Endothelial cell of umbilical vein (primary cell): ENCODE measurements around the gene PLB1. TPM values are rescaled to one million over a fixed set of nuclear protein-coding genes. Genes with fewer than 3 reads are reported as not detected.

Source experiments
- BruUV-seq: library from RNA; stranded (reverse); fragments of 400-500 nt; replicated peaks from 2 replicates; lab custom pipeline; 2021; lab: Mats Ljungman, UMichigan
- CTCF ChIA-PET: fragments of 300-600, 350-600 bp; sonication (Branson Sonifier 250); formaldehyde crosslinking; loops from one replicate; lab custom pipeline; 2021; ENCODE audit warnings: antibody characterized with exemption, inconsistent platforms; lab: Charles Lee
- POLR2A ChIA-PET: fragments of 300-600, 350-600 bp; sonication (Branson Sonifier 250); formaldehyde crosslinking; loops from one replicate; lab custom pipeline; 2021; ENCODE audit warnings: antibody characterized with exemption, inconsistent platforms; lab: Charles Lee
- DNase-seq: peaks from one replicate; pipeline ENCODE4 v3.0.0-alpha.2; 2011; ENCODE audit warnings: low read depth, low spot score
- FAIRE-seq: peaks from 2 replicates; lab custom pipeline; 2011; peaks lifted over from hg19 to GRCh38; lab: Jason Lieb, UNC
- H2AFZ ChIP-seq: 2 replicates; pipeline ENCODE4 v1.6.0; 2012; ENCODE audit warnings: low read depth, low read length, control low read depth, inconsistent platforms
- H3K27ac ChIP-seq: 2 replicates; pipeline ENCODE4 v1.5.1; 2011; ENCODE audit warnings: low read depth, mild to moderate bottlenecking, control low read depth, low read length, moderate library complexity; ENCODE audit not compliant: insufficient read depth
- H3K27me3 ChIP-seq, 2 experiments: 2 replicates each; pipeline versions ENCODE4 v1.6.0 to v1.6.1; 2011; ENCODE audit warnings: low read length in 2 of 2, mixed read lengths in 1 of 2; ENCODE audit not compliant: control insufficient read depth in 2 of 2, insufficient read depth in 2 of 2
- H3K36me3 ChIP-seq, 2 experiments: 2 replicates in 1 of 2; 3 replicates in 1 of 2; pipeline ENCODE4 v1.5.1; 2011; ENCODE audit warnings: low read length in 2 of 2, mild to moderate bottlenecking in 1 of 2, moderate library complexity in 1 of 2; ENCODE audit not compliant: control insufficient read depth in 2 of 2, insufficient read depth in 2 of 2; ENCODE audit errors: extremely low read depth in 1 of 2
- H3K4me1 ChIP-seq: 3 replicates; pipeline ENCODE4 v1.5.1; 2011; ENCODE audit warnings: mild to moderate bottlenecking, low read length; ENCODE audit not compliant: control insufficient read depth, insufficient read depth; ENCODE audit errors: extremely low read depth
- H3K4me2 ChIP-seq: 2 replicates; pipeline ENCODE4 v1.6.1; 2011; ENCODE audit warnings: low read length, control low read depth, mixed read lengths; ENCODE audit not compliant: insufficient read depth
- H3K4me3 ChIP-seq, 3 experiments: fragments of 200-600 bp in 1 of 3; sonication (generic), shearing (Covaris generic) in 1 of 3; replicated peaks in 1 of 3; 2 replicates each; pipeline ENCODE4 v1.5.1; 2011 to 2016; ENCODE audit warnings: control low read depth in 3 of 3, low read length in 3 of 3, mild to moderate bottlenecking in 2 of 3, inconsistent platforms in 1 of 3, low read depth in 1 of 3, moderate library complexity in 1 of 3; ENCODE audit not compliant: insufficient read depth in 1 of 3
- H3K79me2 ChIP-seq: 2 replicates; pipeline ENCODE4 v1.6.0; 2012; ENCODE audit warnings: low read length, inconsistent platforms; ENCODE audit not compliant: control insufficient read depth, insufficient read depth
- H3K9ac ChIP-seq: replicated peaks from 2 replicates; pipeline ENCODE3; 2011; ENCODE audit warnings: low read length, control low read depth; ENCODE audit not compliant: insufficient read depth; ENCODE audit errors: extremely low read depth
- H3K9me1 ChIP-seq: replicated peaks from 3 replicates; pipeline ENCODE4 v1.6.0; 2011; ENCODE audit warnings: mild to moderate bottlenecking, low read length; ENCODE audit not compliant: control insufficient read depth, insufficient read depth; ENCODE audit errors: extremely low read depth
- H3K9me3 ChIP-seq: replicated peaks from 2 replicates; pipeline ENCODE4 v1.5.1; 2012; ENCODE audit warnings: low read length, inconsistent platforms; ENCODE audit not compliant: control insufficient read depth, insufficient read depth
- H4K20me1 ChIP-seq: replicated peaks from 2 replicates; pipeline ENCODE3; 2011; ENCODE audit warnings: mild to moderate bottlenecking, low read length; ENCODE audit not compliant: control insufficient read depth, insufficient read depth; ENCODE audit errors: extremely low read depth
- CTCF ChIP-seq, 2 donors: IDR thresholded peaks; 1 replicate in 1 of 2; 2 replicates in 1 of 2; pipeline ENCODE4 v1.5.1; 2011; ENCODE audit warnings: low read length in 2 of 2, mild to moderate bottlenecking in 2 of 2, moderate library complexity in 2 of 2, control low read depth in 1 of 2, inconsistent platforms in 1 of 2, low read depth in 1 of 2; ENCODE audit not compliant: insufficient read depth in 1 of 2; ENCODE audit errors: extremely low read depth in 1 of 2
- EZH2 ChIP-seq: IDR thresholded peaks from 2 replicates; pipeline ENCODE4 v1.6.1; 2012; ENCODE audit warnings: borderline replicate concordance, low read depth, mild to moderate bottlenecking, moderate library complexity, low read length, inconsistent platforms; ENCODE audit not compliant: severe bottlenecking
- FOS ChIP-seq: IDR thresholded peaks from 2 replicates; pipeline ENCODE4 v1.6.1; 2011; ENCODE audit warnings: mild to moderate bottlenecking, low read length, moderate library complexity, borderline replicate concordance; ENCODE audit not compliant: insufficient read depth
- GATA2 ChIP-seq: IDR thresholded peaks from 2 replicates; pipeline ENCODE4 v1.7.0; 2011; ENCODE audit warnings: low read depth, mild to moderate bottlenecking, moderate library complexity, mixed read lengths, low read length; ENCODE audit not compliant: insufficient read length, insufficient read depth
- JUN ChIP-seq: IDR thresholded peaks from 2 replicates; pipeline ENCODE4 v1.6.1; 2011; ENCODE audit warnings: borderline replicate concordance, low read depth; ENCODE audit not compliant: insufficient read length, insufficient read depth
- MAX ChIP-seq: IDR thresholded peaks from 2 replicates; pipeline ENCODE4 v1.6.1; 2011; ENCODE audit not compliant: insufficient read depth, insufficient read length
- MYC ChIP-seq: IDR thresholded peaks from one replicate; pipeline ENCODE4 v1.6.1; 2011; ENCODE audit warnings: mild to moderate bottlenecking, low read depth, low read length
- POLR2A ChIP-seq: IDR thresholded peaks from 2 replicates; pipeline ENCODE4 v1.6.1; 2012; ENCODE audit warnings: low read depth, mild to moderate bottlenecking, control low read depth, low read length
- POLR2AphosphoS5 ChIP-seq: IDR thresholded peaks from 2 replicates; pipeline ENCODE4 v1.6.1; 2012; ENCODE audit warnings: low read depth, mild to moderate bottlenecking, control low read depth, low read length, moderate library complexity; ENCODE audit not compliant: insufficient read depth
- dilution Hi-C: fragments of 300-500 bp; cut with MboI; formaldehyde crosslinking; loops from one replicate; pipeline ENCODE4 v1.15.0; 2019; ENCODE audit warnings: low sequenced_read_pairs; ENCODE audit not compliant: extremely low pct_ligation_motif_present
- intact Hi-C: fragments of 100-400 bp; cut with micrococcal nuclease; formaldehyde crosslinking; loops from one replicate; pipeline ENCODE4 v1.10.0; 2022
- polyA plus RNA-seq, 4 experiments: library from polyadenylated mRNA; depleted of rRNA in 3 of 4; stranded (reverse) in 3 of 4; unstranded in 1 of 4; fragments of >200 nt; gene quantifications; 2 replicates each; pipeline versions ENCODE4 v1.2.1 to v1.2.3, GENCODE V29; 2011 to 2012; ENCODE audit warnings: missing spikeins in 1 of 4
- total RNA-seq: library from RNA; stranded (reverse); gene quantifications from 2 replicates; pipeline ENCODE4 v1.2.3, GENCODE V29; 2021

PLB1 gene
- total and polyA plus RNA-seq, 2 donors (not counting 3 experiments of a cell fraction or from before 2014, with no cell fraction given) = 0.75 to 0.80 TPM

DNA sequence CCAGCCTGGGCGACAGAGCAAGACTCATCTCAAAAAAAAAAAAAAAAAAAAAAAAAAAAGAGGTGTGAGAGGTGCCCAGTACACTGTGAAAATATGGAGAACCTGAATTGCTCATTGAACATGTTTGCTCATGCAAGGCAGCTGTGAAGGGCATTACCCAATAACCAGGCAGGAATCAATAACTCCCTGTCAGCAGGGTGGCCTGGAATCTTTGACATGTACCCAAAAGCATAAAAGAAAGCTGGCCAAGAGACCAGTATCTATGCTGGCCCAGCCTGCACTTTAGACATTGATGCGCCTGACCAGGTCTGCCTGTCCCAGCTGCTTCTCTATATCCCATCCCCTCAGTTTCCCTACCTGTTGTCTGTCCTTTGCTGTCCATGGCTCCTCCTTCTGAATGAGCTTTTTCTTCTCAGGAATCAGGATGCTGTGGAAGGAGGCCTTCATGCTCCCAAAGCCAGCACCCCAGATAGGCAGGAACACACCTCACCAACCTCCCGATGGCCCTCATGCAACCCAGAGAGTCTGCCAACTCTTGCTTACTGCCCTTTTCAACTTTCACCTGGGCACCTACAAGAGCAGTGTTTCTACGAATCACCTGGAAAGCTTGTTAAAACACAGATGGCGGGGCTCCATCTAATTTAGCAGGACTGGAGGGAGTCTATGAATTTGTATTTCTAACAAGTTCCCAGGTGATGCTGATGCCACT lies 172.4 kb downstream of the PLB1 start:
- POLR2A ChIA-PET = no interaction called here
- Histone ChIP-seq H3K4me1 (peaks cover 18% of the 10 kb centered on the region), H2AFZ (no peak overlapping the region), H3K9me3 (no peaks in the 10 kb centered on the region), H4K20me1 (no peaks in the 10 kb centered on the region), H3K4me2 (no peak overlapping the region), H3K79me2 (no peaks in the 10 kb centered on the region), H3K9me1 (no peaks in the 10 kb centered on the region), H3K4me3 (no peak overlapping the region), H3K27me3 (no peaks in the 10 kb centered on the region), H3K36me3 (no peaks in the 10 kb centered on the region), H3K27ac (no peak overlapping the region), H3K9ac (no peak overlapping the region)
- DNase-seq = no peak
- intact Hi-C loops (no loop called here), dilution Hi-C loops (no loop called here)
- TF ChIP-seq POLR2A = no peak
- no peak for TF ChIP-seq POLR2AphosphoS5
- no peak for TF ChIP-seq CTCF (IDR thresholded peaks at IDR 0.05; ENCODE audit: extremely low read depth in 1 of 2, insufficient read depth in 1 of 2, low read depth in 1 of 2, low read length in 2 of 2)
- no peak for TF ChIP-seq MYC
- no peak for TF ChIP-seq EZH2
- no peak for TF ChIP-seq GATA2
- TF ChIP-seq MAX = no peak
- TF ChIP-seq JUN = no peak
- no peak for TF ChIP-seq FOS
- no peak for FAIRE-seq
- CTCF ChIA-PET = no interaction called here
- no TSS peak for BruUV-seq
